Measurements from ENCODE around the gene RUBCNL.

Gene RUBCNL

GRCh38 chr13:46396341-46396740 lies 9.3 kb upstream of the RUBCNL start:
- H3K36me3 ChIP-seq (ENCODE audit: insufficient read depth, insufficient read length, low read length) = no peaks in the 10 kb centered on the region
- H3K4me3 ChIP-seq (ENCODE audit: insufficient read length, low read depth) = no peak overlapping the region
- no peaks in the 10 kb centered on the region for H3K27me3 ChIP-seq (ENCODE audit: insufficient read depth, insufficient read length)
- no peak for DNase-seq (ENCODE audit: low read depth, low spot score)
- no peak overlapping the region for H3K9ac ChIP-seq (ENCODE audit: insufficient read length, low read depth)
- H3K9me3 ChIP-seq (ENCODE audit: insufficient read depth, low read length) = no peaks in the 10 kb centered on the region
- H3K4me1 ChIP-seq (ENCODE audit: insufficient read depth, insufficient read length) = no peaks in the 10 kb centered on the region
- TF ChIP-seq ZNF274 (IDR thresholded peaks at IDR 0.05; ENCODE audit: low read depth, low read length) (no peak), YY1 (IDR thresholded peaks at IDR 0.05; ENCODE audit: insufficient read depth, insufficient read length) (no peak), SUZ12 (IDR thresholded peaks at IDR 0.05; ENCODE audit: extremely low read depth, insufficient read depth, insufficient read length) (no peak)

DNA sequence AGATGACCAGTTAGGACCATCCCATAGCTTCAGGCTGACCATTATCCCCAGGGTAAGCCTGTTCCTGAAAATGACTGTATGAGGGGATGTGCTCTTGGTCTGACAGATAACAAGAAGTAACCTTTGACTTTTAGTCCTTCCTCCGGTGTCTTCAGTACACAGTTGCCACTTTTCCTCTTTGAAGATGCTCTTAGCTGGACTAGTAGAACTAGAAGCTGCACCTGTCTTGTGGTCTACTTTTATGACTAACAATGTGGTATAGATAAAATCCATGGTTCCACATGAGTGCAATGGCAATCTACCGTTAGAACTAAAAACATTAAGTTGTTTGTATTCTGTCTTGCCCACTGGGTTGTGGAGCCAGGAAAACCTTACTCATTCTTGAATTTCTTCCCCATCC lies 5.9 kb upstream of the RUBCNL start:
- TF ChIP-seq ZNF274 (IDR thresholded peaks at IDR 0.05; ENCODE audit: low read depth, low read length) = no peak
- TF ChIP-seq SUZ12 (IDR thresholded peaks at IDR 0.05; ENCODE audit: extremely low read depth, insufficient read depth, insufficient read length) = no peak
- TF ChIP-seq YY1 (IDR thresholded peaks at IDR 0.05; ENCODE audit: insufficient read depth, insufficient read length) = no peak
- H3K36me3 ChIP-seq (ENCODE audit: insufficient read depth, insufficient read length, low read length) = no peaks in the 10 kb centered on the region
- no peaks in the 10 kb centered on the region for H3K4me1 ChIP-seq (ENCODE audit: insufficient read depth, insufficient read length)
- DNase-seq (ENCODE audit: low read depth, low spot score) = no peak
- H3K9ac ChIP-seq (ENCODE audit: insufficient read length, low read depth) = no peak overlapping the region
- H3K4me3 ChIP-seq (ENCODE audit: insufficient read length, low read depth) = no peak overlapping the region
- peaks cover 21% of the 10 kb centered on the region for H3K27me3 ChIP-seq (ENCODE audit: insufficient read depth, insufficient read length)
- H3K9me3 ChIP-seq (ENCODE audit: insufficient read depth, low read length) = no peaks in the 10 kb centered on the region

GRCh38 chr13:46389457-46390451 lies 2.7 kb upstream of the RUBCNL start:
- H3K4me1 ChIP-seq (ENCODE audit: insufficient read depth, insufficient read length) = no peaks in the 10 kb centered on the region
- H3K4me3 ChIP-seq (ENCODE audit: insufficient read length, low read depth) = no peak overlapping the region
- DNase-seq (ENCODE audit: low read depth, low spot score) = no peak
- no peaks in the 10 kb centered on the region for H3K36me3 ChIP-seq (ENCODE audit: insufficient read depth, insufficient read length, low read length)
- H3K9me3 ChIP-seq (ENCODE audit: insufficient read depth, low read length) = no peaks in the 10 kb centered on the region
- H3K9ac ChIP-seq (ENCODE audit: insufficient read length, low read depth) = no peak overlapping the region
- H3K27me3 ChIP-seq (ENCODE audit: insufficient read depth, insufficient read length) = peaks cover 43% of the 10 kb centered on the region
- TF ChIP-seq SUZ12 (IDR thresholded peaks at IDR 0.05; ENCODE audit: extremely low read depth, insufficient read depth, insufficient read length) (no peak), YY1 (IDR thresholded peaks at IDR 0.05; ENCODE audit: insufficient read depth, insufficient read length) (no peak), ZNF274 (IDR thresholded peaks at IDR 0.05; ENCODE audit: low read depth, low read length) (no peak)

DNA sequence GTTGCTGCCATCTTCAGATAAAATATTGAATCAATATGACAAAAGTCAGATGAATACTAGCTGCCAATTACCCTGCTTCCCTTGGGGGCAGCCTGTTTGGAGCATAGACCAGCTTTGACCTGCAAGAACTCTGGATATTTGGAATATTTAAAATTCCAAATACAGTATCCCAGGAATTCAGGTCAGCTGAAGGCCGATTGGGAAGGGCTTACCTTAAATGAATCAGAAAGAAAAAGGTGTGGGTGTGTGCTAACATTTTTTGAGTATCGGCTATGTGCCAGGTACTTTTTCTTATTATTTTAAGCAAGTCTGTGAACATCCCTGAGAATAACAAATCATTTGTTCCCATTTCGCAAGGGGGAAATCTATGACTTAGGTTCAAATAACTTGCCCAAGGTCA lies 1.8 kb upstream of the RUBCNL start:
- peaks cover 52% of the 10 kb centered on the region for H3K27me3 ChIP-seq (ENCODE audit: insufficient read depth, insufficient read length)
- no peak overlapping the region for H3K9ac ChIP-seq (ENCODE audit: insufficient read length, low read depth)

DNA sequence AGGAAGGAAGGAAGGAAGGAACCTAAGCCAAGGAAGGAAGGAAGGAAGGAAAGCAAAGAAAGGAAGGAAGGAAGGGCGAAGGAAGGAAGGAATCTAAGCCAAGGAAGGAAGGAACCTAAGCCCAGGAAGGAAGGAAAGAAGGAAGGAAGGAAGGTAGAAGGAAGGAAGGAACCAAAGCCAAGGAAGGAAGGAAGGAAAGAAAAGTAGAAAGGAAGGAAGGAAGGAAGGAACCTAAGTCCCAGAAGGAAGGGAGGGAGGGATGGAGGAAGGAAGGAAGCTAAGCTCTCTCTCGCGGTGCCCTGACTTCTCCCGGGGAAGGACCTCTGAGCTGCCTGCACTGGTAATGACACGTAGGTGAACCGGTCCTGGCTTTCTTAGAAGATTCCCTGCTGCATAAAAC lies 1.3 kb upstream of the RUBCNL start:
- no peaks in the 10 kb centered on the region for H3K36me3 ChIP-seq (ENCODE audit: insufficient read depth, insufficient read length, low read length)
- no peak overlapping the region for H3K4me3 ChIP-seq (ENCODE audit: insufficient read length, low read depth)
- DNase-seq (ENCODE audit: low read depth, low spot score) = no peak
- H3K4me1 ChIP-seq (ENCODE audit: insufficient read depth, insufficient read length) = no peaks in the 10 kb centered on the region
- H3K9ac ChIP-seq (ENCODE audit: insufficient read length, low read depth) = no peak overlapping the region
- TF ChIP-seq YY1 (IDR thresholded peaks at IDR 0.05; ENCODE audit: insufficient read depth, insufficient read length) = no peak
- no peak for TF ChIP-seq ZNF274 (IDR thresholded peaks at IDR 0.05; ENCODE audit: low read depth, low read length)
- TF ChIP-seq SUZ12 (IDR thresholded peaks at IDR 0.05; ENCODE audit: extremely low read depth, insufficient read depth, insufficient read length) = no peak
- H3K27me3 ChIP-seq (ENCODE audit: insufficient read depth, insufficient read length) = peaks cover 56% of the 10 kb centered on the region
- H3K9me3 ChIP-seq (ENCODE audit: insufficient read depth, low read length) = no peaks in the 10 kb centered on the region

More for the DNA sequence above, 1.8 kb upstream of the RUBCNL start:
- Histone ChIP-seq H3K4me3 (ENCODE audit: insufficient read length, low read depth) (no peak overlapping the region), H3K36me3 (ENCODE audit: insufficient read depth, insufficient read length, low read length) (no peaks in the 10 kb centered on the region), H3K9me3 (ENCODE audit: insufficient read depth, low read length) (no peaks in the 10 kb centered on the region), H3K4me1 (ENCODE audit: insufficient read depth, insufficient read length) (no peaks in the 10 kb centered on the region)
- DNase-seq (ENCODE audit: low read depth, low spot score) = no peak
- TF ChIP-seq YY1 (IDR thresholded peaks at IDR 0.05; ENCODE audit: insufficient read depth, insufficient read length) (no peak), SUZ12 (IDR thresholded peaks at IDR 0.05; ENCODE audit: extremely low read depth, insufficient read depth, insufficient read length) (no peak), ZNF274 (IDR thresholded peaks at IDR 0.05; ENCODE audit: low read depth, low read length) (no peak)

- DNase-seq (ENCODE audit: low read depth, low spot score) = no peak
- no peaks in the 10 kb centered on the region for H3K36me3 ChIP-seq (ENCODE audit: insufficient read depth, insufficient read length, low read length)
- TF ChIP-seq YY1 (IDR thresholded peaks at IDR 0.05; ENCODE audit: insufficient read depth, insufficient read length) (no peak), SUZ12 (IDR thresholded peaks at IDR 0.05; ENCODE audit: extremely low read depth, insufficient read depth, insufficient read length) (no peak), ZNF274 (IDR thresholded peaks at IDR 0.05; ENCODE audit: low read depth, low read length) (no peak)
- peak overlapping the region; percentile 61 for H3K9ac ChIP-seq (ENCODE audit: insufficient read length, low read depth)
- no peaks in the 10 kb centered on the region for H3K4me1 ChIP-seq (ENCODE audit: insufficient read depth, insufficient read length)
- peaks cover 56% of the 10 kb centered on the region for H3K27me3 ChIP-seq (ENCODE audit: insufficient read depth, insufficient read length)
- peak overlapping the region; percentile 56 for H3K4me3 ChIP-seq (ENCODE audit: insufficient read length, low read depth)
- no peaks in the 10 kb centered on the region for H3K9me3 ChIP-seq (ENCODE audit: insufficient read depth, low read length)
Measured at GRCh38 chr13:46386392-46387063, 524 bp downstream of the RUBCNL start.

DNA sequence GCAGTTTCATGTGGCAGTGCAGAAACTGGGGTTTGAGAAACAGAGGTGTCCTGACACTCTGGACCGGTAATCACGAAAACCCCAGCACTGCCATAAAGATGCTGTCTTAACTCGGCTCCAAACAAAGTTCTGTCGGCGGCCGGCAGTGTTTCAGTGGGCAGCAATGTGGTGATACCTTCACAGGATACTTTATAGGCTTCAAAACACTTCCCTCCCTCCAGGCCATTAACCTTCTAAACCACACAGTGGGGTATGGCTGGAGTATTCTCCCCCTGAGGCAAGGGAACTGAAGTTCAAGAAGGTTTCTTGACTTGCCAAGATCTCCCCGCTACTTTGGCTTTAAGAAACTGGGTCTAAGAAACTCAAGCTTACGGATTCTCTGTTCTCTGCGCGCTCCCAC lies 1.1 kb downstream of the RUBCNL start:
- Histone ChIP-seq H3K4me1 (ENCODE audit: insufficient read depth, insufficient read length) (no peaks in the 10 kb centered on the region), H3K36me3 (ENCODE audit: insufficient read depth, insufficient read length, low read length) (no peaks in the 10 kb centered on the region), H3K4me3 (ENCODE audit: insufficient read length, low read depth) (peak overlapping the region; percentile 24), H3K9me3 (ENCODE audit: insufficient read depth, low read length) (no peaks in the 10 kb centered on the region), H3K27me3 (ENCODE audit: insufficient read depth, insufficient read length) (peaks cover 56% of the 10 kb centered on the region), H3K9ac (ENCODE audit: insufficient read length, low read depth) (no peak overlapping the region)
- TF ChIP-seq ZNF274 (IDR thresholded peaks at IDR 0.05; ENCODE audit: low read depth, low read length) = no peak
- DNase-seq (ENCODE audit: low read depth, low spot score) = no peak

Data from NT2/D1 (cell line).